Neutrophil (primary cell): ENCODE data around the gene SCML2.

Source experiments
- H3K27ac ChIP-seq: fragments of 200-600 bp; sonication (generic); 2 replicates; pipeline ENCODE4 v1.5.1; 2016; ENCODE audit warnings: mild to moderate bottlenecking, moderate library complexity
- H3K27me3 ChIP-seq: fragments of 200-600 bp; sonication (generic); 2 replicates; pipeline ENCODE4 v1.6.0; 2016; ENCODE audit warnings: mild to moderate bottlenecking
- H3K36me3 ChIP-seq: fragments of 200-600 bp; sonication (generic); 2 replicates; pipeline ENCODE4 v1.5.1; 2017
- H3K4me1 ChIP-seq, 2 experiments: fragments of 200-600 bp in 1 of 2; sonication (generic) in 1 of 2; 1 replicate in 1 of 2; 2 replicates in 1 of 2; pipeline versions ENCODE4 v1.5.1 to v1.6.1; 2013 to 2016; ENCODE audit warnings: low read depth in 1 of 2, low read length in 1 of 2, mild to moderate bottlenecking in 1 of 2, moderate library complexity in 1 of 2; ENCODE audit not compliant: control insufficient read depth in 1 of 2, insufficient read depth in 1 of 2
- H3K4me3 ChIP-seq, 2 experiments: fragments of 200-600 bp in 1 of 2; sonication (generic) in 1 of 2; 1 replicate in 1 of 2; 2 replicates in 1 of 2; pipeline ENCODE4 v1.5.1; 2013 to 2016; ENCODE audit warnings: low read depth in 1 of 2, low read length in 1 of 2, mild to moderate bottlenecking in 1 of 2, moderate library complexity in 1 of 2
- H3K9me3 ChIP-seq: fragments of 200-600 bp; sonication (generic); 2 replicates; pipeline ENCODE4 v1.5.1; 2016
- CTCF ChIP-seq: fragments of 200-600 bp; sonication (generic); IDR thresholded peaks from 2 replicates; pipeline ENCODE4 v1.5.1; 2016; ENCODE audit warnings: antibody characterized with exemption

The SCML2 gene

GRCh38 chrX:18220786-18221185 is 133.7 kb downstream of the SCML2 start, which contains the start of gene BEND2:
BEND2 (minus strand) TSS chrX:18220886; CDS start chrX:18220750, 136 bp downstream.
- Histone ChIP-seq H3K27me3 (no peaks in the 10 kb centered on the region), H3K9me3 (no peaks in the 10 kb centered on the region)
- no peak for TF ChIP-seq CTCF

GRCh38 chrX:18210470-18210869 is 144.0 kb downstream of the SCML2 start:
- no peaks in the 10 kb centered on the region for H3K27me3 ChIP-seq
- H3K9me3 ChIP-seq = no peaks in the 10 kb centered on the region
- H3K36me3 ChIP-seq = no peaks in the 10 kb centered on the region
- no peak for TF ChIP-seq CTCF
- H3K27ac ChIP-seq = no peak overlapping the region
- no peaks in the 10 kb centered on the region for H3K4me1 ChIP-seq
- no peak overlapping the region for H3K4me3 ChIP-seq

More at GRCh38 chrX:18220786-18221185, 133.7 kb downstream of the SCML2 start, which contains the start of gene BEND2:
- H3K27ac ChIP-seq = no peak within 1 kb of the TSS
- H3K4me3 ChIP-seq = no peak within 1 kb of the TSS
- no peaks in the 10 kb centered on the region for H3K36me3 ChIP-seq
- H3K4me1 ChIP-seq = no peaks in the 10 kb centered on the region

GRCh38 chrX:18206657-18207056 is 147.8 kb downstream of the SCML2 start:
- no peak for TF ChIP-seq CTCF
- H3K4me3 ChIP-seq = no peak overlapping the region
- no peaks in the 10 kb centered on the region for H3K9me3 ChIP-seq
- no peaks in the 10 kb centered on the region for H3K27me3 ChIP-seq
- H3K27ac ChIP-seq = no peak overlapping the region
- H3K36me3 ChIP-seq = no peaks in the 10 kb centered on the region
- H3K4me1 ChIP-seq = no peaks in the 10 kb centered on the region

- no peaks in the 10 kb centered on the region for H3K9me3 ChIP-seq
- H3K27ac ChIP-seq = no peak overlapping the region
- H3K36me3 ChIP-seq = no peaks in the 10 kb centered on the region
- H3K4me1 ChIP-seq = no peaks in the 10 kb centered on the region
- no peak for TF ChIP-seq CTCF
- no peaks in the 10 kb centered on the region for H3K27me3 ChIP-seq
- no peak overlapping the region for H3K4me3 ChIP-seq
Observed at GRCh38 chrX:18203631-18204030, 150.9 kb downstream of the SCML2 start.

DNA sequence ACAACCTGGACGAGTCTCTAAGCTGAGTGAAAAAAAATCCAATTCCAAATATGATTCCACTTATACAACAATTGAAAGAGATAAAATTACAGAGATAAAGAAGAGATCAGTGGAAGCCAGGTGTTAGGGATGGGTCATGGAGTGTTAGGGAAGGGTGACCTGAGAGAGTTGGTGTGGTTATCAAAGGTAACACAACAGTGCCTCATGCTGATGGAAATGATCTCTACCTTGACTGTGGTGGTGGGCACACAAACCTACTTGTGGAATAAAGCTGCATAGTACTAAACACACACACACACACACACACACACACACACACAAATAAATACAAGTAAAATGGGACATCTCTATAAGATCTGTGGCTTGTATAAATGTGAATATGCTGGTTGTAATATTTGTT is 159.8 kb downstream of the SCML2 start:
- H3K27me3 ChIP-seq = no peaks in the 10 kb centered on the region
- H3K27ac ChIP-seq = no peak overlapping the region
- no peaks in the 10 kb centered on the region for H3K4me1 ChIP-seq
- no peak for TF ChIP-seq CTCF
- no peaks in the 10 kb centered on the region for H3K9me3 ChIP-seq
- H3K4me3 ChIP-seq = no peak overlapping the region
- no peaks in the 10 kb centered on the region for H3K36me3 ChIP-seq
